Uterus (tissue), 4 donors: Measurements from ENCODE around the gene ANKS4B. TPM values are rescaled to one million over a fixed set of nuclear protein-coding genes. Genes with fewer than 3 reads are reported as not detected.

Source experiments
- DNase-seq, 2 donors: peaks; one replicate each; pipeline ENCODE4 v3.0.0-alpha.2; 2019 to 2020
- H3K27ac ChIP-seq, 2 donors: fragments of 200-600 bp; sonication (generic); 1 replicate in 1 of 2; 2 replicates in 1 of 2; pipeline ENCODE4 v1.5.1; 2016 to 2018
- H3K27me3 ChIP-seq, 2 donors: fragments of 200-600 bp; sonication (generic); one replicate each; pipeline ENCODE4 v1.5.1; 2018 to 2019; ENCODE audit warnings: control low read depth in 1 of 2
- H3K36me3 ChIP-seq, 2 donors: fragments of 200-600 bp; sonication (generic); one replicate each; pipeline ENCODE4 v1.5.1; 2019; ENCODE audit warnings: control low read depth in 1 of 2
- H3K4me1 ChIP-seq, 2 donors: fragments of 200-600 bp; sonication (generic); one replicate each; pipeline ENCODE4 v1.5.1; 2018 to 2019; ENCODE audit warnings: control low read depth in 1 of 2
- H3K4me3 ChIP-seq, 2 donors: fragments of 200-600 bp; sonication (generic); 1 replicate in 1 of 2; 2 replicates in 1 of 2; pipeline ENCODE4 v1.5.1; 2018 to 2019; ENCODE audit warnings: mild to moderate bottlenecking in 1 of 2
- H3K9me3 ChIP-seq, 2 donors: fragments of 200-600 bp; sonication (generic); one replicate each; pipeline ENCODE4 v1.5.1; 2019; ENCODE audit warnings: control low read depth in 1 of 2
- CTCF ChIP-seq, 4 experiments: fragments of 200-600 bp in 2 of 4; fragments of 450-650 bp in 2 of 4; sonication (generic) in 2 of 4; IDR thresholded peaks; one replicate each; pipeline ENCODE4 v1.5.1; 2016 to 2019; ENCODE audit warnings: antibody characterized with exemption in 4 of 4, mild to moderate bottlenecking in 2 of 4, moderate library complexity in 1 of 4
- POLR2A ChIP-seq, 2 donors: fragments of 450-650 bp; IDR thresholded peaks; one replicate each; pipeline ENCODE4 v1.6.1; 2016; ENCODE audit warnings: antibody characterized with exemption in 2 of 2, mild to moderate bottlenecking in 1 of 2, moderate library complexity in 1 of 2
- intact Hi-C: fragments of 100-400 bp; cut with DNase I; formaldehyde crosslinking; loops from one replicate; pipeline ENCODE4 v1.15.1; 2023; ENCODE audit warnings: low total_unique reads
- total RNA-seq, 4 donors: library from RNA; depleted of rRNA in 3 of 4; stranded (reverse); fragments of >200 nt in 3 of 4; gene quantifications; one replicate each; pipeline versions ENCODE4 v1.1.0 to v1.2.4, GENCODE V29; 2014 to 2023
- donor health status: DM: yes; HTN: yes; CAD: no.

Gene ANKS4B
- total RNA-seq, 4 donors from 2014 or later: not detected

GRCh38 chr16:21226749-21227148 is 6.8 kb upstream of the ANKS4B start:
- no peaks in the 10 kb centered on the region for H3K9me3 ChIP-seq
- H3K36me3 ChIP-seq: no peaks in the 10 kb centered on the region
- H3K27ac ChIP-seq: no peak overlapping the region
- H3K27me3 ChIP-seq: no peaks in the 10 kb centered on the region
- H3K4me1 ChIP-seq: no peaks in the 10 kb centered on the region
- no peak overlapping the region for H3K4me3 ChIP-seq
- DNase-seq: no peak
- intact Hi-C loops: no loop called here
- no peak for TF ChIP-seq POLR2A (IDR thresholded peaks at IDR 0.05)

- no peaks in the 10 kb centered on the region for H3K9me3 ChIP-seq
- no peaks in the 10 kb centered on the region for H3K36me3 ChIP-seq
- intact Hi-C loops: no loop called here
- no peak overlapping the region for H3K4me3 ChIP-seq
- H3K4me1 ChIP-seq: no peaks in the 10 kb centered on the region
- no peak overlapping the region for H3K27ac ChIP-seq
- no peak for DNase-seq
- H3K27me3 ChIP-seq: peaks cover 0 to 2% of the 10 kb centered on the region in 2 donors
- TF ChIP-seq POLR2A (IDR thresholded peaks at IDR 0.05): no peak
- TF ChIP-seq CTCF (IDR thresholded peaks at IDR 0.05): no peak
Measured at GRCh38 chr16:21227866-21228265, 5.6 kb upstream of the ANKS4B start.

GRCh38 chr16:21228361-21228872 is 5.1 kb upstream of the ANKS4B start:
- H3K27me3 ChIP-seq: peaks cover 0 to 8% of the 10 kb centered on the region in 2 donors
- no peaks in the 10 kb centered on the region for H3K9me3 ChIP-seq
- H3K4me3 ChIP-seq: no peak overlapping the region
- intact Hi-C loops: no loop called here
- no peaks in the 10 kb centered on the region for H3K36me3 ChIP-seq
- DNase-seq: no peak
- no peaks in the 10 kb centered on the region for H3K4me1 ChIP-seq
- no peak overlapping the region for H3K27ac ChIP-seq
- TF ChIP-seq CTCF (IDR thresholded peaks at IDR 0.05) (no peak), POLR2A (IDR thresholded peaks at IDR 0.05) (no peak)

GRCh38 chr16:21233045-21233520 is 416 bp upstream of the ANKS4B start:
- Histone ChIP-seq H3K36me3 (no peaks in the 10 kb centered on the region), H3K27me3 (peaks cover 0 to 8% of the 10 kb centered on the region in 2 donors), H3K27ac (no peak overlapping the region), H3K4me3 (no peak overlapping the region), H3K9me3 (no peaks in the 10 kb centered on the region), H3K4me1 (no peaks in the 10 kb centered on the region)
- intact Hi-C loops: no loop called here
- no peak for TF ChIP-seq POLR2A (IDR thresholded peaks at IDR 0.05)
- no peak for TF ChIP-seq CTCF (IDR thresholded peaks at IDR 0.05)
- no peak for DNase-seq

- TF ChIP-seq POLR2A (IDR thresholded peaks at IDR 0.05) (no peak), CTCF (IDR thresholded peaks at IDR 0.05) (no peak)
- Histone ChIP-seq H3K27ac (no peak overlapping the region), H3K9me3 (no peaks in the 10 kb centered on the region), H3K27me3 (peaks cover 0 to 8% of the 10 kb centered on the region in 2 donors), H3K4me3 (no peak overlapping the region), H3K36me3 (no peaks in the 10 kb centered on the region), H3K4me1 (no peaks in the 10 kb centered on the region)
- intact Hi-C loops: no loop called here
- DNase-seq: no peak
Measured at GRCh38 chr16:21235199-21235585, 1.7 kb downstream of the ANKS4B start.

GRCh38 chr16:21236831-21237230 is 3.3 kb downstream of the ANKS4B start:
- H3K27ac ChIP-seq: no peak overlapping the region
- no peaks in the 10 kb centered on the region for H3K36me3 ChIP-seq
- H3K4me3 ChIP-seq: no peak overlapping the region
- intact Hi-C loops: no loop called here
- H3K4me1 ChIP-seq: no peaks in the 10 kb centered on the region
- DNase-seq: no peak
- TF ChIP-seq POLR2A (IDR thresholded peaks at IDR 0.05): no peak
- no peak for TF ChIP-seq CTCF (IDR thresholded peaks at IDR 0.05)
- peaks cover 0 to 8% of the 10 kb centered on the region in 2 donors for H3K27me3 ChIP-seq
- H3K9me3 ChIP-seq: no peaks in the 10 kb centered on the region
